Neuronal stem cell (in vitro differentiated cells): ENCODE data around the gene CDC37L1.

Experiments
- DNase-seq: peaks from one replicate; pipeline ENCODE4 v3.0.0-alpha.2; 2013; ENCODE audit warnings: low spot score
- H2AFZ ChIP-seq: one replicate; pipeline ENCODE4 v1.6.1; 2013; ENCODE audit warnings: mild to moderate bottlenecking, low read length, inconsistent platforms
- H2AK5ac ChIP-seq: 2 replicates; pipeline ENCODE4 v1.6.1; 2013; ENCODE audit warnings: low read depth, mild to moderate bottlenecking, inconsistent platforms, low read length, moderate library complexity, mixed read lengths
- H2BK120ac ChIP-seq: 2 replicates; pipeline ENCODE4 v1.6.1; 2013; ENCODE audit warnings: low read depth, mild to moderate bottlenecking, inconsistent platforms, low read length, moderate library complexity, mixed read lengths
- H2BK12ac ChIP-seq: one replicate; pipeline ENCODE4 v1.6.1; 2013; ENCODE audit warnings: low read length, inconsistent platforms
- H2BK15ac ChIP-seq: 2 replicates; pipeline ENCODE4 v1.6.1; 2013; ENCODE audit warnings: mild to moderate bottlenecking, low read length, inconsistent platforms, mixed read lengths
- H2BK5ac ChIP-seq: one replicate; pipeline ENCODE4 v1.6.1; 2013; ENCODE audit warnings: inconsistent platforms, mild to moderate bottlenecking, low read length, moderate library complexity
- H3K14ac ChIP-seq: one replicate; pipeline ENCODE4 v1.6.1; 2013; ENCODE audit warnings: low read length, inconsistent platforms
- H3K18ac ChIP-seq: 2 replicates; pipeline ENCODE4 v1.6.1; 2013; ENCODE audit warnings: low read length, inconsistent platforms
- H3K23ac ChIP-seq: 2 replicates; pipeline ENCODE4 v1.6.1; 2013; ENCODE audit warnings: low read depth, mild to moderate bottlenecking, mixed read lengths, low read length, inconsistent platforms; ENCODE audit not compliant: poor library complexity
- H3K27ac ChIP-seq: replicated peaks from 3 replicates; pipeline ENCODE4 v1.5.1; 2013; ENCODE audit warnings: low read length, inconsistent platforms
- H3K27me3 ChIP-seq, 3 experiments: 2 replicates each; pipeline ENCODE4 v1.6.1; 2013; ENCODE audit warnings: low read length in 3 of 3, mild to moderate bottlenecking in 2 of 3, inconsistent platforms in 1 of 3, low read depth in 1 of 3, mixed read lengths in 1 of 3, moderate library complexity in 1 of 3; ENCODE audit not compliant: control insufficient read depth in 3 of 3, insufficient read depth in 3 of 3
- H3K36me3 ChIP-seq, 2 donors: replicated peaks in 1 of 2; 2 replicates each; pipeline ENCODE4 v1.6.1; 2013; ENCODE audit warnings: low read length in 2 of 2; ENCODE audit not compliant: control insufficient read depth in 2 of 2, insufficient read depth in 2 of 2
- H3K4ac ChIP-seq: 2 replicates; pipeline ENCODE4 v1.6.1; 2013; ENCODE audit warnings: inconsistent platforms, mild to moderate bottlenecking, low read length, moderate library complexity
- H3K4me1 ChIP-seq, 2 donors: 1 replicate in 1 of 2; 2 replicates in 1 of 2; pipeline ENCODE4 v1.6.1; 2013; ENCODE audit warnings: low read length in 2 of 2, low read depth in 1 of 2; ENCODE audit not compliant: control insufficient read depth in 2 of 2, insufficient read depth in 1 of 2
- H3K4me2 ChIP-seq: one replicate; pipeline ENCODE4 v1.6.1; 2013; ENCODE audit warnings: mild to moderate bottlenecking, low read length, inconsistent platforms; ENCODE audit not compliant: insufficient read depth, poor library complexity, severe bottlenecking
- H3K4me3 ChIP-seq, 2 donors: 2 replicates each; pipeline ENCODE4 v1.5.1; 2013; ENCODE audit warnings: low read length in 2 of 2, mild to moderate bottlenecking in 2 of 2, inconsistent platforms in 1 of 2, moderate library complexity in 1 of 2
- H3K79me1 ChIP-seq: one replicate; pipeline ENCODE4 v1.6.1; 2013; ENCODE audit warnings: low read depth, mild to moderate bottlenecking, inconsistent platforms, low read length, moderate library complexity
- H3K9ac ChIP-seq: one replicate; pipeline ENCODE4 v1.6.1; 2013; ENCODE audit warnings: mild to moderate bottlenecking, low read depth, low read length, inconsistent platforms; ENCODE audit not compliant: poor library complexity
- H3K9me3 ChIP-seq, 2 donors: replicated peaks in 1 of 2; 2 replicates each; pipeline versions ENCODE3 to v1.6.1; 2013; ENCODE audit warnings: low read length in 2 of 2, mild to moderate bottlenecking in 2 of 2, inconsistent platforms in 1 of 2, low read depth in 1 of 2, mixed read lengths in 1 of 2, moderate library complexity in 1 of 2; ENCODE audit not compliant: control insufficient read depth in 2 of 2, insufficient read depth in 1 of 2
- H4K8ac ChIP-seq: one replicate; pipeline ENCODE4 v1.6.1; 2013; ENCODE audit warnings: low read depth, mild to moderate bottlenecking, inconsistent platforms, low read length, moderate library complexity
- H4K91ac ChIP-seq: one replicate; pipeline ENCODE4 v1.6.1; 2013; ENCODE audit warnings: low read length, low read depth, mild to moderate bottlenecking, inconsistent platforms; ENCODE audit not compliant: poor library complexity
- WGBS, 2 donors: extraction: QIAGEN DNeasy Blood & Tissue Kit; methylation state at CpG; one replicate each; pipeline ENCODE4 v1.1.7; 2013; ENCODE audit warnings: missing lambda C conversion rate in 2 of 2, mixed read lengths in 1 of 2; ENCODE audit not compliant: insufficient read length in 2 of 2, insufficient replicate concordance in 1 of 2; ENCODE audit errors: extremely low coverage in 2 of 2; 5-methylcytosine and 5-hydroxymethylcytosine counted together

The CDC37L1 gene

GRCh38 chr9:4713849-4714248 lies 34.5 kb downstream of the CDC37L1 start:
- Histone ChIP-seq H4K91ac (no peak overlapping the region), H3K79me1 (no peaks in the 10 kb centered on the region), H2BK15ac (no peak overlapping the region), H3K23ac (no peak overlapping the region), H3K4ac (no peak overlapping the region), H3K18ac (no peak overlapping the region), H2AK5ac (no peak overlapping the region), H3K27me3 (no peaks in the 10 kb centered on the region), H3K27ac (no peak overlapping the region), H3K36me3 (peaks cover 5 to 93% of the 10 kb centered on the region in 2 donors), H3K9me3 (peaks cover 0 to 1% of the 10 kb centered on the region in 2 donors), H3K4me3 (no peak overlapping the region), H2BK12ac (no peak overlapping the region), H3K14ac (no peak overlapping the region), H2AFZ (no peak overlapping the region), H3K4me2 (no peak overlapping the region), H3K9ac (no peak overlapping the region), H4K8ac (no peak overlapping the region), H3K4me1 (no peaks in the 10 kb centered on the region), H2BK5ac (no peak overlapping the region), H2BK120ac (no peak overlapping the region)
- no peak for DNase-seq
- 100% methylated on average over 2 to 4 of the region's 7 CpGs for WGBS, 2 donors

GRCh38 chr9:4714266-4715016 lies 35.1 kb downstream of the CDC37L1 start:
- H3K23ac ChIP-seq, result no peak overlapping the region
- WGBS, 2 donors, result no CpG with 5 or more reads among the region's 9 CpGs
- no peak overlapping the region for H3K9ac ChIP-seq
- no peak overlapping the region for H3K14ac ChIP-seq
- no peaks in the 10 kb centered on the region for H3K79me1 ChIP-seq
- H3K9me3 ChIP-seq, result peaks cover 0 to 1% of the 10 kb centered on the region in 2 donors
- H3K4me1 ChIP-seq, result no peaks in the 10 kb centered on the region
- no peak overlapping the region for H2BK15ac ChIP-seq
- no peak overlapping the region for H2BK5ac ChIP-seq
- no peak overlapping the region for H2AK5ac ChIP-seq
- H4K91ac ChIP-seq, result no peak overlapping the region
- no peaks in the 10 kb centered on the region for H3K27me3 ChIP-seq
- H4K8ac ChIP-seq, result no peak overlapping the region
- H3K4me3 ChIP-seq, result no peak overlapping the region
- peaks cover 5 to 93% of the 10 kb centered on the region in 2 donors for H3K36me3 ChIP-seq
- no peak overlapping the region for H3K18ac ChIP-seq
- no peak overlapping the region for H2BK12ac ChIP-seq
- no peak overlapping the region for H3K4ac ChIP-seq
- no peak overlapping the region for H2BK120ac ChIP-seq
- H3K4me2 ChIP-seq, result no peak overlapping the region
- no peak overlapping the region for H3K27ac ChIP-seq
- H2AFZ ChIP-seq, result no peak overlapping the region
- DNase-seq, result no peak

GRCh38 chr9:4716163-4716562 lies 36.8 kb downstream of the CDC37L1 start:
- Histone ChIP-seq H3K9me3 (peaks cover 0 to 1% of the 10 kb centered on the region in 2 donors), H3K4me3 (no peak overlapping the region), H2AFZ (no peak overlapping the region), H3K4ac (no peak overlapping the region), H3K4me2 (no peak overlapping the region), H2AK5ac (no peak overlapping the region), H3K4me1 (no peaks in the 10 kb centered on the region), H3K27me3 (no peaks in the 10 kb centered on the region), H3K23ac (no peak overlapping the region), H3K36me3 (peaks cover 7 to 93% of the 10 kb centered on the region in 2 donors), H3K79me1 (no peaks in the 10 kb centered on the region), H4K8ac (no peak overlapping the region), H3K18ac (no peak overlapping the region), H2BK15ac (no peak overlapping the region), H2BK5ac (no peak overlapping the region), H4K91ac (no peak overlapping the region), H2BK120ac (no peak overlapping the region), H2BK12ac (no peak overlapping the region), H3K27ac (no peak overlapping the region), H3K14ac (no peak overlapping the region), H3K9ac (no peak overlapping the region)
- DNase-seq, result no peak
- no CpG with 5 or more reads among the region's 1 CpG for WGBS, 2 donors

GRCh38 chr9:4717815-4718214 lies 38.4 kb downstream of the CDC37L1 start:
- H3K18ac ChIP-seq, result no peak overlapping the region
- no peak overlapping the region for H3K4me2 ChIP-seq
- no peak overlapping the region for H2BK5ac ChIP-seq
- H3K27me3 ChIP-seq, result no peaks in the 10 kb centered on the region
- H2BK15ac ChIP-seq, result no peak overlapping the region
- no peak overlapping the region for H4K91ac ChIP-seq
- H3K4me3 ChIP-seq, result no peak overlapping the region
- no peak overlapping the region for H3K27ac ChIP-seq
- H3K9ac ChIP-seq, result no peak overlapping the region
- H4K8ac ChIP-seq, result no peak overlapping the region
- H3K9me3 ChIP-seq, result peaks cover 0 to 1% of the 10 kb centered on the region in 2 donors
- H3K4me1 ChIP-seq, result no peaks in the 10 kb centered on the region
- no peak overlapping the region for H3K4ac ChIP-seq
- H2BK12ac ChIP-seq, result no peak overlapping the region
- DNase-seq, result no peak
- H3K23ac ChIP-seq, result no peak overlapping the region
- H2BK120ac ChIP-seq, result no peak overlapping the region
- no peak overlapping the region for H2AFZ ChIP-seq
- no CpG with 5 or more reads among the region's 4 CpGs for WGBS, 2 donors
- peaks cover 7 to 92% of the 10 kb centered on the region in 2 donors for H3K36me3 ChIP-seq
- no peak overlapping the region for H2AK5ac ChIP-seq
- H3K79me1 ChIP-seq, result no peaks in the 10 kb centered on the region
- H3K14ac ChIP-seq, result no peak overlapping the region
